ENCODE data around the gene SAP30BP. TPM values are rescaled to one million over a fixed set of nuclear protein-coding genes. Genes with fewer than 3 reads are reported as not detected.

SAP30BP gene
- polyA plus RNA-seq, 2 of the 4 experiments (the other 2 are of a cell fraction) = 103 to 139 TPM

GRCh38 chr17:75631353-75631752 lies 35.8 kb upstream of the SAP30BP start:
- Histone ChIP-seq H3K4me3 (no peak overlapping the region), H3K4me1 (peaks cover 19% of the 10 kb centered on the region), H3K4me2 (no peak overlapping the region), H3K27ac (no peak overlapping the region), H3K9me3 (no peaks in the 10 kb centered on the region)
- no peak for FAIRE-seq
- ChIA-PET CTCF (interaction anchor here (0.5 to 51.3 kb wide), 7 partner anchors 2 to 169 kb away, joined by 3 to 2254 read pairs (median 926); partner anchors contain the start of genes GALK1, MYO15B, RECQL5 and SAP30BP), POLR2A (no interaction called here)
- no peak for ATAC-seq
- WGBS (ENCODE audit: missing lambda C conversion rate) = 91% methylated on average over 25 of the region's 27 CpGs
- no peak for DNase-seq (ENCODE audit: low read depth in 1 of 2, low spot score in 1 of 2)
- no peak for TF ChIP-seq CTCF (IDR thresholded peaks at IDR 0.05)
- no peak for TF ChIP-seq SMC3 (IDR thresholded peaks at IDR 0.05)
- TF ChIP-seq ZSCAN20 (CRISPR knock-in tag; IDR thresholded peaks at IDR 0.05) = no peak
- TF ChIP-seq CHD4 (IDR thresholded peaks at IDR 0.05; ENCODE audit: borderline replicate concordance) = no peak

GRCh38 chr17:75632428-75632827 lies 34.7 kb upstream of the SAP30BP start:
- CTCF ChIA-PET = interaction anchor here (0.6 to 51.3 kb wide), 49 partner anchors 1 to 759 kb away, joined by 3 to 2254 read pairs (median 6); partner anchors contain the start of genes GALK1, GGA3, ITGB4 and MRPS7
- no peaks in the 10 kb centered on the region for H3K9me3 ChIP-seq
- peaks cover 19% of the 10 kb centered on the region for H3K4me1 ChIP-seq
- FAIRE-seq = no peak
- POLR2A ChIA-PET = interaction anchor here (0.6 to 2.0 kb wide), 7 partner anchors 14 to 148 kb away, joined by 3 to 7 read pairs (median 4); partner anchors contain the start of genes RECQL5 and SAP30BP
- no peak overlapping the region for H3K4me2 ChIP-seq
- TF ChIP-seq EP300 (IDR thresholded peaks at IDR 0.05) (no peak), RNF2 (IDR thresholded peaks at IDR 0.05; ENCODE audit: borderline replicate concordance, low read depth) (no peak), HES2 (IDR thresholded peaks at IDR 0.05) (no peak), CEBPB (IDR thresholded peaks at IDR 0.05) (no peak), TFCP2L1 (CRISPR knock-in tag; IDR thresholded peaks at IDR 0.05) (no peak), ATOH8 (CRISPR knock-in tag; IDR thresholded peaks at IDR 0.05; ENCODE audit: low read depth) (no peak), CTCF (IDR thresholded peaks at IDR 0.05) (no peak), RFX5 (IDR thresholded peaks at IDR 0.05) (no peak), ZNF302 (CRISPR knock-in tag; IDR thresholded peaks at IDR 0.05) (no peak), PHF8 (IDR thresholded peaks at IDR 0.05; ENCODE audit: borderline replicate concordance, low read depth) (no peak), JUN (IDR thresholded peaks at IDR 0.05) (no peak), EHMT2 (IDR thresholded peaks at IDR 0.05; ENCODE audit: low read depth) (no peak), BHLHE40 (IDR thresholded peaks at IDR 0.05; ENCODE audit: low read depth, low read length) (no peak), MAX (IDR thresholded peaks at IDR 0.05) (no peak), CBX2 (IDR thresholded peaks at IDR 0.05; ENCODE audit: borderline replicate concordance, low read depth) (no peak), HDAC2 (IDR thresholded peaks at IDR 0.05) (no peak), NR3C1 (IDR thresholded peaks at IDR 0.05) (no peak), MAZ (IDR thresholded peaks at IDR 0.05; ENCODE audit: borderline replicate concordance, low read depth, low read length) (no peak), POLR2AphosphoS2 (conservative IDR thresholded peaks at IDR 0.05; ENCODE audit: low read length) (no peak), CBX8 (IDR thresholded peaks at IDR 0.05) (no peak)
- no peak for ATAC-seq
- H3K27ac ChIP-seq = peak overlapping the region in 1 of 2 experiments; percentile 86; a peak in 3 of 6 replicates
- 59% methylated on average over 11 of the region's 12 CpGs for WGBS (ENCODE audit: missing lambda C conversion rate)
- DNase-seq (ENCODE audit: low read depth in 1 of 2, low spot score in 1 of 2) = no peak
- no peak overlapping the region for H3K4me3 ChIP-seq

All from A549 (cell line).